ENCODE results near the gene ACBD6. TPM values are rescaled to one million over a fixed set of nuclear protein-coding genes. Genes with fewer than 3 reads are reported as not detected.

ACBD6 gene
- total and polyA plus RNA-seq, 2 donors (not counting 1 experiment from before 2014, with no cell fraction given): 52.9 to 80.9 TPM

DNA sequence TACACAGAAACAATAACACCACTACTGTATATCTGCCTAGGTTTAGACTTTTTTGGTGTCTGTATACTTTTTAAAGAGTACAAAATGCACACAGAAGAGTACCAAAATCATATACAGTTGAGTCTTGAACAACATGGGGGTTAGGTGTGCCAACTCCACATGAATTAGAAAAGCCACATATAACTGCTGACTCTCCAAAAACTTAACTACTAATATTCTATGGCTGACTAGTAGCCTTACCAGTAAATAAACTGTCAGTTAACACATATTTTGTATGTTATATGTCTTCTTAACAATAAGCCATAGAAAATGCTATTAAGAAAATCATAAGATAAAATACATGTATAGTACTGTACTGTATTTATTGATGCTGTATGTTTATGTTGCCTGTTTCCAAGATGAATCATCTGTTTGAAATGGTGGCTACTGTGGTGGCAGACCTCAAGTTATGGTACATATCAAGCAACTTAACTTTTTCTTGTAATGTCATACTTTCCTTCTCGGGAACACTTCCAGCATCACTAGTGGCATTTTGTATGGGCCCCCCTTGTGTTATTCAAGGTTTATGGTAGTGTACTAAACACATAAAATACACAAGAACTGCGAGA, 201.1 kb downstream of the ACBD6 start:
- Mint-ChIP-seq H3K4me1 (no peaks in the 10 kb centered on the region), H3K27ac (no peak overlapping the region), H3K4me3 (no peak overlapping the region), H3K27me3 (no peaks in the 10 kb centered on the region), H3K9me3 (ENCODE audit: insufficient read depth) (peaks cover 3% of the 10 kb centered on the region)
- Histone ChIP-seq H3K4me1 (ENCODE audit: control insufficient read depth in 2 of 2, insufficient read depth in 2 of 2, low read length in 2 of 2) (no peaks in the 10 kb centered on the region), H3K79me2 (ENCODE audit: control insufficient read depth, insufficient read depth, low read length) (no peaks in the 10 kb centered on the region), H3K36me3 (replicated peaks in 1 of 2; ENCODE audit: control extremely low read depth in 1 of 2, control insufficient read depth in 1 of 2, extremely low read depth in 1 of 2, insufficient read depth in 2 of 2, low read length in 1 of 2) (peaks cover 0 to 8% of the 10 kb centered on the region in 2 experiments), H3K27me3 (replicated peaks in 1 of 4; ENCODE audit: control extremely low read depth in 1 of 4, control insufficient read depth in 3 of 4, insufficient read depth in 4 of 4, low read length in 3 of 4) (no peaks in the 10 kb centered on the region), H2AFZ (ENCODE audit: insufficient read depth, low read depth, low read length, poor library complexity, severe bottlenecking) (no peak overlapping the region), H3K4me3 (ENCODE audit: control extremely low read depth in 1 of 5, extremely low read depth in 1 of 5, insufficient read depth in 1 of 5, low read depth in 2 of 5, low read length in 4 of 5) (no peak overlapping the region), H3K9ac (ENCODE audit: low read length) (no peak overlapping the region), H3K27ac (ENCODE audit: low read length in 2 of 2) (no peak overlapping the region), H3K9me3 (ENCODE audit: control extremely low read depth in 1 of 3, control insufficient read depth in 2 of 3, insufficient read depth in 1 of 3, low read length in 2 of 3) (no peaks in the 10 kb centered on the region), H4K20me1 (ENCODE audit: control insufficient read depth, insufficient read depth, low read length, poor library complexity, severe bottlenecking) (no peaks in the 10 kb centered on the region), H3K4me2 (replicated peaks; ENCODE audit: low read depth, low read length, poor library complexity, severe bottlenecking) (no peak overlapping the region)
- WGBS (ENCODE audit: insufficient coverage): no CpG with 5 or more reads among the region's 2 CpGs
- no peak for ATAC-seq (ENCODE audit: low read depth)
- ChIA-PET CTCF (interaction anchor here (0.6 kb wide), 1 partner anchor 14 kb away, joined by 3 read pairs; no protein-coding TSS in a partner anchor), POLR2A (no interaction called here)
- no peak for DNase-seq
- intact Hi-C loops (cut with micrococcal nuclease): no loop called here
- TF ChIP-seq, protein P1, sequence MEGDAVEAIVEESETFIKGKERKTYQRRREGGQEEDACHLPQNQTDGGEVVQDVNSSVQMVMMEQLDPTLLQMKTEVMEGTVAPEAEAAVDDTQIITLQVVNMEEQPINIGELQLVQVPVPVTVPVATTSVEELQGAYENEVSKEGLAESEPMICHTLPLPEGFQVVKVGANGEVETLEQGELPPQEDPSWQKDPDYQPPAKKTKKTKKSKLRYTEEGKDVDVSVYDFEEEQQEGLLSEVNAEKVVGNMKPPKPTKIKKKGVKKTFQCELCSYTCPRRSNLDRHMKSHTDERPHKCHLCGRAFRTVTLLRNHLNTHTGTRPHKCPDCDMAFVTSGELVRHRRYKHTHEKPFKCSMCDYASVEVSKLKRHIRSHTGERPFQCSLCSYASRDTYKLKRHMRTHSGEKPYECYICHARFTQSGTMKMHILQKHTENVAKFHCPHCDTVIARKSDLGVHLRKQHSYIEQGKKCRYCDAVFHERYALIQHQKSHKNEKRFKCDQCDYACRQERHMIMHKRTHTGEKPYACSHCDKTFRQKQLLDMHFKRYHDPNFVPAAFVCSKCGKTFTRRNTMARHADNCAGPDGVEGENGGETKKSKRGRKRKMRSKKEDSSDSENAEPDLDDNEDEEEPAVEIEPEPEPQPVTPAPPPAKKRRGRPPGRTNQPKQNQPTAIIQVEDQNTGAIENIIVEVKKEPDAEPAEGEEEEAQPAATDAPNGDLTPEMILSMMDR (IDR thresholded peaks at IDR 0.05): no peak
- TF ChIP-seq EZH2 (IDR thresholded peaks at IDR 0.05; ENCODE audit: borderline replicate concordance, insufficient read depth, low read depth, low read length, poor library complexity, severe bottlenecking): no peak

DNA sequence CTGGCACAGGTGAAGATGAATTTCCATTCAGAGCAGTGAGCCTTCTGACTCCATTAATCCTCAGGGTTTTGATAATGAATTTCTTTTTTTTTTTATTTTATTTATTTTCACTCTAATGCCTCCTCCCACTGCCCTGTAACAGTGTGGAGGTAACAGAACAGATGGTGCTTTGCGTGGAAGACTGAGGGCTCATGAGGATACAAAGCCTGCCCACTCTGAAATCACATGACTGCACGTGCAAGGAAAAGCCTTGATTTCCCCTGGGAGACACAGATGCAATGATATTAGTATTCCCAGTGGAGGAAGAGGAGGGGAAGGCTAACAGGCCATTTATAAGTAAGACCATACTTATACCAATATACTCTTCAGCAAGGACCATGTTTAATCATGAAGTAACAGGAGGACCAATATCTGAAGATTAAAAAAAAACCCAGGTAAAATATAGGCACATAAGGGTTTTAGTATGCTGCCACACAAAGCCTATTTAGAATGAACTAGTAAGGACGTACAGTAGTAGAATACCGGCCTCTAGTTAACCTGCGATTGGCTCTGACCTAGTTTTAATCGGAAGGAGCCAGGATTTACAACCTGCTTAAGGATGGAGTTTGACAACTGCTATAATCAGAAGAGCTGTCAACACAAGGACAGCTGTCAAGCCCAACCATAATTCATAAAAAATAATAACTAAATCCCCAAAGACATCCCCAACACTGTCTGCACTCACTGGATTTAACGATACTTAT, 202.7 kb downstream of the ACBD6 start:
- intact Hi-C loops (cut with micrococcal nuclease): no loop called here

More for the DNA sequence above, 202.7 kb downstream of the ACBD6 start:
- no peak overlapping the region for H2AFZ ChIP-seq (ENCODE audit: insufficient read depth, low read depth, low read length, poor library complexity, severe bottlenecking)
- WGBS (ENCODE audit: insufficient coverage): 100% methylated on average over 4 of the region's 7 CpGs
- H4K20me1 ChIP-seq (ENCODE audit: control insufficient read depth, insufficient read depth, low read length, poor library complexity, severe bottlenecking): no peaks in the 10 kb centered on the region
- H3K27me3 ChIP-seq (replicated peaks in 1 of 4; ENCODE audit: control extremely low read depth in 1 of 4, control insufficient read depth in 3 of 4, insufficient read depth in 4 of 4, low read length in 3 of 4): no peaks in the 10 kb centered on the region
- DNase-seq (no peak), ATAC-seq (ENCODE audit: low read depth) (no peak)
- TF ChIP-seq, protein P1 (IDR thresholded peaks at IDR 0.05): no peak
- TF ChIP-seq EZH2 (IDR thresholded peaks at IDR 0.05; ENCODE audit: borderline replicate concordance, insufficient read depth, low read depth, low read length, poor library complexity, severe bottlenecking): no peak
- H3K27ac ChIP-seq (ENCODE audit: low read length in 2 of 2): no peak overlapping the region
- Mint-ChIP-seq H3K4me1 (no peaks in the 10 kb centered on the region), H3K9me3 (ENCODE audit: insufficient read depth) (no peaks in the 10 kb centered on the region), H3K4me3 (no peak overlapping the region), H3K27me3 (no peaks in the 10 kb centered on the region), H3K27ac (no peak overlapping the region)
- no peaks in the 10 kb centered on the region for H3K4me1 ChIP-seq (ENCODE audit: control insufficient read depth in 2 of 2, insufficient read depth in 2 of 2, low read length in 2 of 2)
- H3K79me2 ChIP-seq (ENCODE audit: control insufficient read depth, insufficient read depth, low read length): no peaks in the 10 kb centered on the region
- H3K4me2 ChIP-seq (replicated peaks; ENCODE audit: low read depth, low read length, poor library complexity, severe bottlenecking): no peak overlapping the region
- H3K9me3 ChIP-seq (ENCODE audit: control extremely low read depth in 1 of 3, control insufficient read depth in 2 of 3, insufficient read depth in 1 of 3, low read length in 2 of 3): no peaks in the 10 kb centered on the region
- ChIA-PET CTCF (no interaction called here), POLR2A (no interaction called here)
- H3K36me3 ChIP-seq (replicated peaks in 1 of 2; ENCODE audit: control extremely low read depth in 1 of 2, control insufficient read depth in 1 of 2, extremely low read depth in 1 of 2, insufficient read depth in 2 of 2, low read length in 1 of 2): peaks cover 0 to 8% of the 10 kb centered on the region in 2 experiments
- no peak overlapping the region for H3K9ac ChIP-seq (ENCODE audit: low read length)
- H3K4me3 ChIP-seq (ENCODE audit: control extremely low read depth in 1 of 5, extremely low read depth in 1 of 5, insufficient read depth in 1 of 5, low read depth in 2 of 5, low read length in 4 of 5): no peak overlapping the region

All from B cell (primary cell).